HL-60 (cell line): ENCODE measurements around the gene USP35.

ENCODE experiments used
- DNase-seq, 2 experiments: peaks; one replicate each; pipeline ENCODE4 v3.0.0-alpha.2; 2010 to 2020; ENCODE audit warnings: low read depth in 1 of 2, low spot score in 1 of 2
- H3K27ac ChIP-seq: fragments of 250-450 bp; sonication (Bioruptor Pico); replicated peaks from 2 replicates; pipeline ENCODE4 v1.5.1; 2020; ENCODE audit warnings: mild to moderate bottlenecking, moderate library complexity
- H3K27me3 ChIP-seq: fragments of 250-450 bp; sonication (Bioruptor Pico); 2 replicates; pipeline ENCODE4 v1.5.1; 2021; ENCODE audit warnings: mild to moderate bottlenecking, moderate library complexity; ENCODE audit not compliant: insufficient read depth, poor library complexity, severe bottlenecking
- H3K4me3 ChIP-seq: replicated peaks from 2 replicates; pipeline ENCODE4 v1.5.1; 2011; ENCODE audit warnings: mild to moderate bottlenecking, control low read depth, low read length; ENCODE audit not compliant: insufficient read depth
- GABPA ChIP-seq: IDR thresholded peaks from 2 replicates; pipeline ENCODE4 v1.6.1; 2012; ENCODE audit warnings: low read depth
- POLR2AphosphoS5 ChIP-seq: IDR thresholded peaks from 2 replicates; pipeline ENCODE4 v1.6.1; 2012; ENCODE audit warnings: low read depth
- REST ChIP-seq: IDR thresholded peaks from 2 replicates; pipeline ENCODE4 v1.6.1; 2012; ENCODE audit warnings: low read depth; ENCODE audit not compliant: insufficient replicate concordance
- SPI1 ChIP-seq: IDR thresholded peaks from 2 replicates; pipeline ENCODE4 v1.6.1; 2012; ENCODE audit warnings: low read depth, mild to moderate bottlenecking, borderline replicate concordance
- TF ChIP-seq, protein P1 (sequence below): IDR thresholded peaks from one replicate; pipeline ENCODE4 v1.5.1; 2011; ENCODE audit warnings: low read length, control low read depth, inconsistent platforms; ENCODE audit not compliant: insufficient read depth

USP35 gene

GRCh38 chr11:78192911-78193351 lies 4.2 kb downstream of the USP35 start:
- Histone ChIP-seq H3K4me3 (no peak overlapping the region), H3K27me3 (no peaks in the 10 kb centered on the region), H3K27ac (peak overlapping the region; percentile 20; the same call in 1 of the 2 replicates)
- TF ChIP-seq, protein P1, sequence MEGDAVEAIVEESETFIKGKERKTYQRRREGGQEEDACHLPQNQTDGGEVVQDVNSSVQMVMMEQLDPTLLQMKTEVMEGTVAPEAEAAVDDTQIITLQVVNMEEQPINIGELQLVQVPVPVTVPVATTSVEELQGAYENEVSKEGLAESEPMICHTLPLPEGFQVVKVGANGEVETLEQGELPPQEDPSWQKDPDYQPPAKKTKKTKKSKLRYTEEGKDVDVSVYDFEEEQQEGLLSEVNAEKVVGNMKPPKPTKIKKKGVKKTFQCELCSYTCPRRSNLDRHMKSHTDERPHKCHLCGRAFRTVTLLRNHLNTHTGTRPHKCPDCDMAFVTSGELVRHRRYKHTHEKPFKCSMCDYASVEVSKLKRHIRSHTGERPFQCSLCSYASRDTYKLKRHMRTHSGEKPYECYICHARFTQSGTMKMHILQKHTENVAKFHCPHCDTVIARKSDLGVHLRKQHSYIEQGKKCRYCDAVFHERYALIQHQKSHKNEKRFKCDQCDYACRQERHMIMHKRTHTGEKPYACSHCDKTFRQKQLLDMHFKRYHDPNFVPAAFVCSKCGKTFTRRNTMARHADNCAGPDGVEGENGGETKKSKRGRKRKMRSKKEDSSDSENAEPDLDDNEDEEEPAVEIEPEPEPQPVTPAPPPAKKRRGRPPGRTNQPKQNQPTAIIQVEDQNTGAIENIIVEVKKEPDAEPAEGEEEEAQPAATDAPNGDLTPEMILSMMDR = no peak
- TF ChIP-seq REST (no peak), SPI1 (peak; percentile 38; the same call in 1 of the 2 replicates)
- peak in 1 of 2 experiments; percentile 38 for DNase-seq

GRCh38 chr11:78193806-78194205 lies 5.1 kb downstream of the USP35 start:
- no peak overlapping the region for H3K4me3 ChIP-seq
- H3K27me3 ChIP-seq = no peaks in the 10 kb centered on the region
- no peak for DNase-seq
- TF ChIP-seq POLR2AphosphoS5 (no peak), GABPA (no peak), REST (no peak), SPI1 (no peak)
- TF ChIP-seq, protein P1 = no peak
- H3K27ac ChIP-seq = no peak overlapping the region

DNA sequence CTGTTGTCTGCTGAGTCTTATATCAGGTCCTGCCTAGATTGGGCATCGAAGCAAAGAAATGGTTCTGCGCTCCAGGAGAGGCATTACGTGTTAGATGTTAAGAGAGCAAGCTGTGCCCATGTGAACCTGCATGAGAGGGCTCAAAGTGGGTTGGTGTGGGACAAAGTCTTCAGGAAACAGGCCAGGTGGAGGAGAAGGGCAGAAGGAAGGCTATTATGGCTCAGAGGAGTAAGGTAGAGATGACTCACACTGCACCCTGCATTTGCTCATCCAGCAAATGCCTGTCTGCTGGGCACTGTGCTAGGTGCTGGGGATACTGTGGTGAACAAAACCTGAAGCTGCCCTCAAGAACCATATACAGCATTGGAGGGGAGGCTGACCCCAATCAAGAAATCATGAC lies 5.8 kb downstream of the USP35 start:
- no peak for DNase-seq
- no peak overlapping the region for H3K27ac ChIP-seq
- H3K4me3 ChIP-seq = no peak overlapping the region
- H3K27me3 ChIP-seq = no peaks in the 10 kb centered on the region
- no peak for TF ChIP-seq GABPA
- TF ChIP-seq, protein P1 = no peak
- no peak for TF ChIP-seq REST
- TF ChIP-seq SPI1 = no peak
- no peak for TF ChIP-seq POLR2AphosphoS5
